ENCODE measurements around the gene RAVER1.

RAVER1 gene

GRCh38 chr19:10266706-10267105, 66.6 kb downstream of the RAVER1 start:
- DNase-seq, result no peak
